ENCODE measurements around the gene ARHGDIB. TPM values are rescaled to one million over a fixed set of nuclear protein-coding genes. Genes with fewer than 3 reads are reported as not detected.

Gene ARHGDIB
- total RNA-seq, 2 donors from 2014 or later: 40.2 to 65.9 TPM

DNA sequence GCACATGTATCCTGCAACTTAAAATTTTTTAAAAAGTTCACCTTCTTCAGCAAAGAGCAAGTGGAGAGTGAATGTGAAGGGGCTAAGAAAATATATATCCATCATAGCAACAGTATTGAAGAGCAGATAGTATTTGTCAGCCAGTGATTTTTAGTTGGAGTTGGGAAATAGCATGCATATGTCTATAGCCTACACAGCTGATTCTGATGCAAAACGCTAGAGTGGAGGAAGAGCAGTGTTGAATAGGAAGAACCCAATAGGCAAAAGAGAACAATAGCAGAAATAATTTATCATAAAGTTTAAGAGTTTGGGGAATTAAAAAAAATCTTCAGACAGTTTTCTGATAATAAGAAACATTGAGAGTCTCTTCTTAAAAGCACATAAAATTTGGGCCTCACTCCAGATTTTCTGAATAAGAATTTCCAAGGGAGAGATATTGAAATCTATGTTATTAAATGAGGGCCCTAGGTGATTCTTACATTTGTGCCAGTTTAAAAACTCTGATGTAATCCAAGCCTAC, 23.4 kb upstream of the ARHGDIB start:
- no peak for DNase-seq (ENCODE audit: low spot score)
- Histone ChIP-seq H3K4me3 (no peak overlapping the region), H3K36me3 (no peaks in the 10 kb centered on the region), H3K4me1 (replicated peaks) (no peaks in the 10 kb centered on the region), H3K27me3 (replicated peaks; ENCODE audit: insufficient read depth) (no peaks in the 10 kb centered on the region), H3K27ac (no peak overlapping the region), H3K9me3 (no peaks in the 10 kb centered on the region)
- no peak for TF ChIP-seq POLR2A (IDR thresholded peaks at IDR 0.05)
- no peak for TF ChIP-seq POLR2AphosphoS5 (IDR thresholded peaks at IDR 0.05)
- intact Hi-C loops (cut with DNase I): no loop called here
- 61% methylated on average over 1 of the region's 1 CpG for WGBS

DNA sequence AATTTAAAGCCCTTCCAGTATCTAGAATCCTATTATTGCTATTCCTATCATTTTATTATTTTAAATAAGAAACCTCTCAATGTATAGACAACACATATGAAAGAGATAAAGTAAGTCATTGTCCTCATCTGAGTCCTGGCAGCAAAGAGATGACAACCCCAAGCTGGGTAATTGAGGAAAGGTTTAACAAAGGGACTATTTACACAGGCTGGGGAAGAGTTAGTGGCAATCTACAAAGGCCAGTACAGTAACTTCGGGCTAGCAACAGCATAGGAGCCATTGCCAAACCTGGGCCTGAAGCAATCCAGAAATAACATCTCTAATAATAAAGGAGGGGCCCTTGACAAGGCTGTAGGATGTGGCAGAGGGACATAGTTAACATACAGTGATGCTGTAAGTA, 22.6 kb upstream of the ARHGDIB start:
- H3K9me3 ChIP-seq: no peaks in the 10 kb centered on the region
- no peaks in the 10 kb centered on the region for H3K36me3 ChIP-seq
- intact Hi-C loops (cut with DNase I): no loop called here
- no peak for TF ChIP-seq POLR2A (IDR thresholded peaks at IDR 0.05)
- no peak overlapping the region for H3K27ac ChIP-seq
- H3K27me3 ChIP-seq (replicated peaks; ENCODE audit: insufficient read depth): no peaks in the 10 kb centered on the region
- 71% methylated on average over 1 of the region's 1 CpG for WGBS
- H3K4me3 ChIP-seq: no peak overlapping the region
- no peak for DNase-seq (ENCODE audit: low spot score)
- H3K4me1 ChIP-seq (replicated peaks): no peaks in the 10 kb centered on the region

DNA sequence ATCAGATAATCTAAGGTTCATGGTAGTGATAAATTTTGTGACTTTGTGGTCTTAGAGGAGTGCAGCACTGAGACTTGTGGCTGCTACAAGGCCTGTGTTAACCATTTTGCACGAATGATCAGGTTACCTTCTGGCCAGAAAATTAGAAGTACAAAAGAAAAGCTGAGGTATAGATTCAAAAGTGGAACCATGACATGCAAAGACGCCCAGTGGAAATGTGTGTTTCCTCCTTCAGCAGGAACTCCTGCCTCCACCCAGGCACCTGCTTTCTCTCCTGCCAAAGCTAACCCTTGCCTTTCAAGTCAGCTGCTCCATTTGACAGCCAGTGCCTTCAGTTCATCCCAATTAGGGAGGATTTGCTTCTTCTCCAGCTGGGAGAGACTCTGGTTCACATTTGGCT, 21.6 kb upstream of the ARHGDIB start:
- no peak overlapping the region for H3K4me3 ChIP-seq
- H3K9me3 ChIP-seq: no peaks in the 10 kb centered on the region
- no peak for DNase-seq (ENCODE audit: low spot score)
- TF ChIP-seq POLR2AphosphoS5 (IDR thresholded peaks at IDR 0.05): no peak
- no peak for TF ChIP-seq POLR2A (IDR thresholded peaks at IDR 0.05)
- TF ChIP-seq, protein P1, sequence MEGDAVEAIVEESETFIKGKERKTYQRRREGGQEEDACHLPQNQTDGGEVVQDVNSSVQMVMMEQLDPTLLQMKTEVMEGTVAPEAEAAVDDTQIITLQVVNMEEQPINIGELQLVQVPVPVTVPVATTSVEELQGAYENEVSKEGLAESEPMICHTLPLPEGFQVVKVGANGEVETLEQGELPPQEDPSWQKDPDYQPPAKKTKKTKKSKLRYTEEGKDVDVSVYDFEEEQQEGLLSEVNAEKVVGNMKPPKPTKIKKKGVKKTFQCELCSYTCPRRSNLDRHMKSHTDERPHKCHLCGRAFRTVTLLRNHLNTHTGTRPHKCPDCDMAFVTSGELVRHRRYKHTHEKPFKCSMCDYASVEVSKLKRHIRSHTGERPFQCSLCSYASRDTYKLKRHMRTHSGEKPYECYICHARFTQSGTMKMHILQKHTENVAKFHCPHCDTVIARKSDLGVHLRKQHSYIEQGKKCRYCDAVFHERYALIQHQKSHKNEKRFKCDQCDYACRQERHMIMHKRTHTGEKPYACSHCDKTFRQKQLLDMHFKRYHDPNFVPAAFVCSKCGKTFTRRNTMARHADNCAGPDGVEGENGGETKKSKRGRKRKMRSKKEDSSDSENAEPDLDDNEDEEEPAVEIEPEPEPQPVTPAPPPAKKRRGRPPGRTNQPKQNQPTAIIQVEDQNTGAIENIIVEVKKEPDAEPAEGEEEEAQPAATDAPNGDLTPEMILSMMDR (IDR thresholded peaks at IDR 0.05): no peak
- H3K4me1 ChIP-seq (replicated peaks): no peaks in the 10 kb centered on the region
- H3K36me3 ChIP-seq: no peaks in the 10 kb centered on the region
- intact Hi-C loops (cut with DNase I): no loop called here
- H3K27ac ChIP-seq: no peak overlapping the region
- H3K27me3 ChIP-seq (replicated peaks; ENCODE audit: insufficient read depth): no peaks in the 10 kb centered on the region
- WGBS: 91% methylated on average over 2 of the region's 2 CpGs

DNA sequence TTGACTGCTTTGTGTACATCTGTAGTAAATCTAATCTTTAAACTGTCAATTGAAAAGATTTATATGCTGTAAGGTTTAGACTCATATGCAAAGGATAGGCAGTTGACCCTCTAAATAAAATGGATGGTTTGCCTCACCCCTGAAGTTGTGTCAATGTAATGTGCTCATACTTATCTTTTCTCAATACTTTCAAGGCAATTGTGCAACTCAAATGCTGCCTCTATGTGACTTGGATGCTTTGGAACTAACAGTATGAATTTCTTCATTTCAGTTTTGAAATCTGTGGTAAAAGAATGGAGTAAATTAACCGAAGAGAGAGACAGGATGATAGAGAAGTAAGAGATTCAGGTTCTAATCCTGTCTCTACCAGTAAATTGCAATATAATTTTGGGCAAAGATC, 21.2 kb upstream of the ARHGDIB start:
- no peaks in the 10 kb centered on the region for H3K27me3 ChIP-seq (replicated peaks; ENCODE audit: insufficient read depth)
- no peak for TF ChIP-seq POLR2A (IDR thresholded peaks at IDR 0.05)
- TF ChIP-seq, protein P1 (IDR thresholded peaks at IDR 0.05): no peak
- no peak for TF ChIP-seq POLR2AphosphoS5 (IDR thresholded peaks at IDR 0.05)
- no peaks in the 10 kb centered on the region for H3K36me3 ChIP-seq
- no peaks in the 10 kb centered on the region for H3K9me3 ChIP-seq
- H3K4me3 ChIP-seq: no peak overlapping the region
- no peaks in the 10 kb centered on the region for H3K4me1 ChIP-seq (replicated peaks)
- intact Hi-C loops (cut with DNase I): no loop called here
- no peak for DNase-seq (ENCODE audit: low spot score)
- 97% methylated on average over 1 of the region's 1 CpG for WGBS
- H3K27ac ChIP-seq: no peak overlapping the region

DNA sequence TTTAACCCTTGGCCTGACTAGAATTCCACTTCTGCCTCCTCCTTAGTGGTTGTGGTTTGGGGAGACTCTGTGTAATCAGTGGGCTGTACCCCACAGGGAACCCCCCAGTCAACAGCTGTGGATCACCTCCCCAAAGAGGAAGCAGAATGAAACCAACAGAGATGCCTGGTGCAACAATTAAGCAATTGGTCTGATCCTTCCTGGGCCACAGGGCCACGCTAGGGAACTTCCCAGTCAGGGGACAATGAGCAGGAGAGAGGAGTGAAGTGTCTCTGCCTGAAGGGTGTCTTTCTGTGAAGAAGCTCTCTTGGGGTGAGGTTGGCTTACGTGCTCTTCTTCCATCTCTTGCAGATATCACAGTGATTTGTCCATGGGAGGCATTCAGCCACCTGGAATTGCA, 19.6 kb upstream of the ARHGDIB start:
- Histone ChIP-seq H3K27me3 (replicated peaks; ENCODE audit: insufficient read depth) (no peaks in the 10 kb centered on the region), H3K36me3 (no peaks in the 10 kb centered on the region), H3K9me3 (no peaks in the 10 kb centered on the region), H3K27ac (no peak overlapping the region), H3K4me1 (replicated peaks) (no peaks in the 10 kb centered on the region), H3K4me3 (no peak overlapping the region)
- WGBS: 88% methylated on average over 2 of the region's 2 CpGs
- TF ChIP-seq, protein P1 (IDR thresholded peaks at IDR 0.05): no peak
- no peak for TF ChIP-seq POLR2A (IDR thresholded peaks at IDR 0.05)
- TF ChIP-seq POLR2AphosphoS5 (IDR thresholded peaks at IDR 0.05): no peak
- intact Hi-C loops (cut with DNase I): no loop called here
- no peak for DNase-seq (ENCODE audit: low spot score)

DNA sequence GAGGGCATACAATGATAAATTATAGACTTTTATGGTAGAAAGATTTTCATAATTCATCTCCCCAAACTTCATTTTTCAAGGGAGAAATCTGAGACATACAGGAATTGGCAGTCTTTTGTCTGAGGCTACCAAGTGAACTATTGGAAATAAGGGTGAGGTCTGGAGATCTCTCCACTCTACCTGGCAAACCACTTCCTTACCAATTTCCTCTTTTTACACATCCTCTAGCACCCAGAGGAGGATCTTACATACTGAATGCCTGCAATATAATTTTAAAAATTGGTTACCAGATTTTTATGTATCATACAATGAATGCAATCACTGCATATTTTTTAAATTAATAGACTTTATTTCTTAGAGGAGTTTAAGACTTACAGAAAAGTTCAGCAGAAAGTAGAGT, 18.1 kb upstream of the ARHGDIB start:
- intact Hi-C loops (cut with DNase I): no loop called here
- Histone ChIP-seq H3K36me3 (no peaks in the 10 kb centered on the region), H3K4me3 (no peak overlapping the region), H3K27ac (no peak overlapping the region), H3K9me3 (no peaks in the 10 kb centered on the region), H3K27me3 (replicated peaks; ENCODE audit: insufficient read depth) (no peaks in the 10 kb centered on the region), H3K4me1 (replicated peaks) (no peaks in the 10 kb centered on the region)
- no peak for DNase-seq (ENCODE audit: low spot score)
- no peak for TF ChIP-seq POLR2A (IDR thresholded peaks at IDR 0.05)
- TF ChIP-seq, protein P1 (IDR thresholded peaks at IDR 0.05): no peak
- TF ChIP-seq POLR2AphosphoS5 (IDR thresholded peaks at IDR 0.05): no peak
